ENCODE data around the gene NUPR2.
"Not testable (repeated sequence)": the region's sequence is repeated elsewhere in the genome, so short reads cannot be mapped to it uniquely, and the experiment has no call there.

The NUPR2 gene

DNA sequence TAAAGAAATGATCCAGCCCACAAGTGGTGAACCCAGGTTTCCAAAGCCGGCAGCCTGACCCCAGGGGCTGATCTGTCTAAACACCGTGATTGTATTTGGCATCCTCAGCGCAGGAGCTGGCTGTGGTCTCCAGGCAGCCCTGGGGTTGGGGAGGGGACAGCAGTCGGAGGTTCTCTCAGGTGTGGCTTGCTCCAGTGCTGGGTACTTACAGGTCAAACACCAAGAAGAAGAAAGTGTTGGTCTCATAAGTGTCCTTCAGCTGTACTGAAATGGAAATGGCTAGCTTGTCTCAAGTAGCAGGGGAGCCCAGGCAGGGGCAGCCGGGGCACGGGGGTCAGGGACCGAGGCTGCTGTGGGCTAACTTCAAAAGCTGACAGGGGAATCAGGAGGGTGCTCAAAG is 29.5 kb downstream of the NUPR2 start:
- no peak for DNase-seq (ENCODE audit: low read depth in 2 of 2)

DNA sequence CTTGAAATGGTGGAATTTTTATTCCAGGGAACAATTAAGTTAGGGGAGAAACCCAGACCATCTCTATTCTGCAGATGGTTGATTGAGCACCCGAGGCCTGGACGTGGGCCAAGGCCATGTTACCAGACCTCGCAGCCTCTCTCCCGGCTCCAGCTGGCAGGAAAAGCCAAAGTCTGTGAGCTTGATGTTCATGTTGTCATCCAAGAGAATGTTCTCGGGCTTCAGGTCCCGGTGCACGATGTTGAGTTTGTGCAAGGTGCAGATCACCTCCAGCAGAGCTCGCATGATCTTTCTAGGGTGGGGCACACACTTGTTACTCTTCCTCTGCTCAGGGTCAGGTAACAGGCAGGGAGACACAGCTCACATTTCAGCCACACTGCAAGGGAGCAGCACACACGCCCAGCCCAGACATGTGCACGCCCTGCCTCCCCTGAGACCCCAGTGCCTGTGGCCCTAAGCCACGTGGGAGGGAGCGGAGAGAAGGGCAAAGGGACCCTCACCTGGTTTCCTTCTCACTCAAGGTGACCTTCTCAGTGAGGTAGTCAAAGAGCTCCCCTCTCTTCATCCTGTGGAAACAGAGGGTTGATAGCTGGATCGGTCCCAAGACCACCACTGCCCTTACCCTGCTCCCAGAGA is 32.9 kb downstream of the NUPR2 start:
- DNase-seq (ENCODE audit: low read depth in 2 of 2), result no peak

DNA sequence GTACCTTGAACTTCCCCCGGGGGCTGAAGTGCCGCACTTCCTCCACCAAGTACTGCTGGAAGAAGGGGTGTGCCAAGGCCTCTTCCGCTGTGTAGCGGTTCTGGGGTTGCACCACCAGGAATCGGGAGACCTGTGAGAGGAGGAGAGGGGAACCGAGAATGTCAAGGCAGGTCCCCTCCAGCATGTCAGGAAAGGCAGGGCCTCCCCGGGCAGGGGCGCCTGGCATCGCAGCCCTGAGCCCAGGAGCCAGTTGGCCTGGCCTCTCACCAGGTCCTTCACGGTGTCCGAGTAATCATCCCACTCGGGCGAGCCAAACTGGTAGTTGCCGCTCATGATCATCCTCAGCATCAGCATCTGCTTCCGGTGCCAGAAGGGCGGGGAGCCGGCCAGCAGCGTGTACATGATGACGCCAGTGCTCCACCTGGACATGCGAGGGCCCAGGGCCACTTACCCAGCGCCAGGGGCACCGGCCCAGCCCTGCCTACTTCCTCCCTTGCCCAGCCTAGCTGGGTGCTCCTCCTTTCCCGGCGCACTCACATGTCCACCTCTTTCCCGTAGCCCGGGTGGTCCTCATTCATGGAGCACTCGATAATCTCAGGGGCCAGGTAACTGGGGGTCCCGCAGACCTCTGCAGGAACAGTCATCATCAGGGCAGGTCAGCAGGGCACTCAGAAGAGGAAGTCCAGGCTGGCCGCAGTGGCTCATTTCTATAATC is 34.4 kb downstream of the NUPR2 start:
- DNase-seq (ENCODE audit: low read depth in 2 of 2), result no peak

DNA sequence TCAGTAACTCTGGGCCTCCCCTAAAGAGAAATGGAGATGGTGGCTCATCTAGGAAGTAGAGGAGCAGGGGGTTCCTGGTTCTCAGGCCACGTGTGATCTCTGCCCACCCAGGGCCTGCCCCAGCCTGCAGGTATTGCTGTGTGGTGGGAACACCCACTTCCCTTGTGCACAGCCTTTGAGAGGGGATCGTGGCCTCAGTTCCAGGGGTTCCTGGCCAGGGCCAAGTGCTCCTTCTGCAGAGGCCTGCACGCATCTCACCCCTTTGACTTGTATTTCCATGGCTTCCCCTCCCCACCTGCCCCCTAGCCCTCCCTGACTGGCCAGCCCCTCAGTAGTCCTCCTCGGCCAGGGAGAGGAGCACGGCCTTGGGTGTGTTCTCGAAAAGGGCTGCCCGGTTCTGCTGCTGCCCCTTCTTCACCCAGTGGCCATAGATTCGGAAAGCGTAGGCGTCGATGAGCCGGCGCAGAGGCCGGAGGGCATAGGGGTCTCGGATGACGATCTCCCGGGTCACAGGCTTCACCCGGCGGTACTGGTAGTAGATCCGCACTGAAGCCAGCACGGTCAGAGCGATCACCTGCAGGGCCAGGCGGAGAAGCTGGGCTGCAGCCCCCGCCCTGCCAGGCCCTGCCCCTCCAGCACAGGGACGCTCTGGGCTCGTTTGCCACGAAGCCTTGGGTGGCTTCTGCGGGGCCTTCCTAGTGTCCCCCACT is 35.3 kb downstream of the NUPR2 start:
- DNase-seq (ENCODE audit: low read depth in 2 of 2), result not testable (repeated sequence)

DNA sequence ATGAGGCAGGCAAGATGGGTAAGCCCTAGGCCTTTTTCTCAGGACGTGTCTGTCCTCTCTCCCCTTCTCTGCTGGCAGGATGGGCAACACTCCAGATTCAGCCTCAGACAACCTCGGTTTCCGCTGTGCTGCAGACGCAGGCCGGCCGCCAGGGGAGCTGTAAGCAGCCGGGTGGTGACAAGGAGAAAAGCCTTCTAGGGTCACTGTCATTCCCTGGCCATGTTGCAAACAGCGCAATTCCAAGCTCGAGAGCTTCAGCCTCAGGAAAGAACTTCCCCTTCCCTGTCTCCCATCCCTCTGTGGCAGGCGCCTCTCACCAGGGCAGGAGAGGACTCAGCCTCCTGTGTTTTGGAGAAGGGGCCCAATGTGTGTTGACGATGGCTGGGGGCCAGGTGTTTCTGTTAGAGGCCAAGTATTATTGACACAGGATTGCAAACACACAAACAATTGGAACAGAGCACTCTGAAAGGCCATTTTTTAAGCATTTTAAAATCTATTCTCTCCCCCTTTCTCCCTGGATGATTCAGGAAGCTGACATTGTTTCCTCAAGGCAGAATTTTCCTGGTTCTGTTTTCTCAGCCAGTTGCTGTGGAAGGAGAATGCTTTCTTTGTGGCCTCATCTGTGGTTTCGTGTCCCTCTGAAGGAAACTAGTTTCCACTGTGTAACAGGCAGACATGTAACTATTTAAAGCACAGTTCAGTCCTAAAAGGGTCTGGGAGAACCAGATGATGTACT is 36.6 kb downstream of the NUPR2 start:
- DNase-seq (ENCODE audit: low read depth in 2 of 2), result no peak

DNA sequence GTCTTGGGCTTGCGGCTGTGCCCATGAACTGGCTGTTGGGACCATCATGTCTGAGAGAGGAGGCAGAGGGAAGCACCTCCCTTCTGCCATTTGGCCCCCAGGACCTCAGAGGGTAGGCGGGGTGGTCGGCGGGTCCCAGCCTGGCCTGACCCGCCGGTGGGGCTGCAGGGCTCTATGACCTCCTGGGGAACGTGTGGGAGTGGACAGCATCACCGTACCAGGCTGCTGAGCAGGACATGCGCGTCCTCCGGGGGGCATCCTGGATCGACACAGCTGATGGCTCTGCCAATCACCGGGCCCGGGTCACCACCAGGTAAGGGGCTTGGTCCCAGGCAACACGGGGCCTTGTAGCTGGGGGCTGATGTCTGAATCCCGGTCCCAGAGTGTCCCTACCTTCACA is 38.0 kb downstream of the NUPR2 start:
- no peak for DNase-seq (ENCODE audit: low read depth in 2 of 2)

DNA sequence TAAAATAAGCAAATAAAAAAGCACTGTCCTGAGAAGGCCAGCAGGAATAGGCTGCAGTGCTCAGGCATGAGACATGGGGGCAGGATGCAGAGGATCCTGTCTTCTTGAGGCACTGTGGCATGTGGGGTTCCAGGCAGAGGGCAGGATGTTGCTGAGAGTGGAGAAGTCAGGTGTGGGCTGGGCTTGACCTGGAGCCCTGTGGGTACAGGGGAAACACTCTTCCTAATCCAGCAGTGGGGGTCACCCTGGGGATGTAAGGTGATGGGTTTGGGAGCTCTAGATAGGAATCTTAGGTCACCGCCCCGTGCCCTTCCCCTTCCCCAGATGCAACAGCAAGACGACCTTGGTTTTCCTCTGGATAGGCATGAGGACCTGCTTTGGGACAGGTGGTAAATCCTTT is 38.5 kb downstream of the NUPR2 start:
- no peak for DNase-seq (ENCODE audit: low read depth in 2 of 2)

DNA sequence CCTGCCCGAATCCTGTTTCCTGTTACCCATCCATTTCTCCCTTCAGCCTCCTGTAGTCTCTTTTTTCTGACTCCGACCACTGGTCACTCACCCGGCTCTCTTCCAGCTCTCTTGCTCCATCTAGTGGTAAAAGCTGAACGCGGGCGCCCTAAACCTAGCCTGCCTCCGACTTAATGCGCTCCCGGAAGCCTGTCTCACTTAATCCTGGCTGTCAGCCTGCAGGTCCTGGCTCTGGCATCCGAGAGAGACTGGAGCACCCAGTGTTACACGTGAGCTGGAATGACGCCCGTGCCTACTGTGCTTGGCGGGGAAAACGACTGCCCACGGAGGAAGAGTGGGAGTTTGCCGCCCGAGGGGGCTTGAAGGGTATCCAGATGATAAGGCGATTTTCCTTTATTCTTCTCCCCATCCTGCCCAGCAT is 41.8 kb downstream of the NUPR2 start:
- peak; percentile 27 to 50 for DNase-seq (ENCODE audit: low read depth in 2 of 2)

DNA sequence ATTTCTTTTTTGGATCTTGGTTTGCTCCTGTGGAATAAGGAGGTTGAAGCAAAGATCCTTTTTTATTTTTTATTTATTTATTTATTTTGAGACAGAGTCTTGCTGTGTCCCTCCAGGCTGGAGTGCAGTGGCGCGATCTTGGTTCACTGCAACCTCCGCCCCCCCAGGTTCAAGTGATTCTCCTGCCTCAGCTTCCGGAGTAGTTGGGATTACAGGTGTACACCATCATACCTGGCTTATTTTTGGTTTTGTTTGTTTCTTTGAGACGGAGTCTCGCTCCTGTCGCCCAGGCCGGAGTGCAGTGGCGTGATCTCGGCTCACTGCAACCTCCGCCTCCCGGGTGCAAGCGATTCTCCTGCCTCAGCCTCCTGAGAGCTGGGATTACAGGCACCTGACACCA is 49.8 kb downstream of the NUPR2 start:
- DNase-seq (ENCODE audit: low read depth in 2 of 2), result not testable (repeated sequence)
